K562 treated with DMSO at 1 percent for 4 hours (cell line): ENCODE results near the gene TCEAL1. TPM values are rescaled to one million over a fixed set of nuclear protein-coding genes. Genes with fewer than 3 reads are reported as not detected.

Experiments used
- total RNA-seq: library from RNA; unstranded; fragments of 300-600 nt; gene quantifications from 2 replicates; pipeline ENCODE4 v1.2.3, GENCODE V29; 2022; ENCODE audit not compliant: insufficient read depth

Gene TCEAL1, protein sequence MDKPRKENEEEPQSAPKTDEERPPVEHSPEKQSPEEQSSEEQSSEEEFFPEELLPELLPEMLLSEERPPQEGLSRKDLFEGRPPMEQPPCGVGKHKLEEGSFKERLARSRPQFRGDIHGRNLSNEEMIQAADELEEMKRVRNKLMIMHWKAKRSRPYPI
- total RNA-seq = 1.5 TPM in 1 of 2 replicates, not detected in the other

DNA sequence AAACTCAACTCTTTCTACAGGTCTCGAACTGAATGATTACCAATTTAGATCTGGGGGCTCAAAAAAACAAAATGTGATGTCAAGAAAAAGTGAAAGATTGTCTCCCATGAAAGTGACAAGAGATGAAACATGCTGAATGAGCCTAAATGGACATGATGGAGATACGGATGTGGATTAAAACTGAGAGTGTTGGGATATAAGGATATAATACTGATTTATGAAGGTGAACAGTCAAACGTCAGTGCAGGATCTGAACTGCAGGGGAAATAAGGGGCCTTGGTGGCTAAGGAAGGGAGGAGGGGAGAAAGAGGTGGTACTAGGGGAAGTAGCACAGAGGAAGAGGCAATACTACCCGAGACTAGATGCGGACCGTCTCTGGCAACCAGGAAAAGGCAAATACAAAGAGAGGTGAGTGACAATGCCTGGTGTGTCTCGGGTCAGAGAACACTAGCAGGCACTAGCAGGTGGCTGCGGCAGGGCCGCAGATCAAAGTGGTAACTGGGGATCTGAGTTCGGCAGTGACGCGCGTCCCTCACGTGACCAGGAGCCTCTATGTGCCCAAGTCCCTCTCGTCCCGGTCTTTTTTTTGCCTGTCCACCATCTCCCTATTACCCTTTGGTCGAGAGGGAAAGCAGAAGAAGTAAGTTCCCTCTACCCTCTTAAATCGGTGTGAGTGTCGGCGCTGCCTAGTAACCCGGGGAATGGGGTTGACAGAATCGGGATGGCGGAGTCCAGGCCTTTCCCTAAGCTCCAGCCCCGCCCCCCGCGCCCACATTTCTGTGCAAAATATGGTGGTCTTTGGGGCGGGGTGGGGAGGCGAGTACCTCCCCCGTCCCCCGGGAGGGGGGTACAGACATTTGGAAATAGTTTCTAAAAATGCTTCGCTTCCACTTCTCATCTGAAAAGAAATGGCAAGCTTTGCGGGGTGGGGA lies at the start of gene TCEAL1:
TSS of gene TCEAL1 (plus strand) at position 590 of the 932 bp plus-strand sequence. CDS start 942 bp downstream, outside the sequence.

DNA sequence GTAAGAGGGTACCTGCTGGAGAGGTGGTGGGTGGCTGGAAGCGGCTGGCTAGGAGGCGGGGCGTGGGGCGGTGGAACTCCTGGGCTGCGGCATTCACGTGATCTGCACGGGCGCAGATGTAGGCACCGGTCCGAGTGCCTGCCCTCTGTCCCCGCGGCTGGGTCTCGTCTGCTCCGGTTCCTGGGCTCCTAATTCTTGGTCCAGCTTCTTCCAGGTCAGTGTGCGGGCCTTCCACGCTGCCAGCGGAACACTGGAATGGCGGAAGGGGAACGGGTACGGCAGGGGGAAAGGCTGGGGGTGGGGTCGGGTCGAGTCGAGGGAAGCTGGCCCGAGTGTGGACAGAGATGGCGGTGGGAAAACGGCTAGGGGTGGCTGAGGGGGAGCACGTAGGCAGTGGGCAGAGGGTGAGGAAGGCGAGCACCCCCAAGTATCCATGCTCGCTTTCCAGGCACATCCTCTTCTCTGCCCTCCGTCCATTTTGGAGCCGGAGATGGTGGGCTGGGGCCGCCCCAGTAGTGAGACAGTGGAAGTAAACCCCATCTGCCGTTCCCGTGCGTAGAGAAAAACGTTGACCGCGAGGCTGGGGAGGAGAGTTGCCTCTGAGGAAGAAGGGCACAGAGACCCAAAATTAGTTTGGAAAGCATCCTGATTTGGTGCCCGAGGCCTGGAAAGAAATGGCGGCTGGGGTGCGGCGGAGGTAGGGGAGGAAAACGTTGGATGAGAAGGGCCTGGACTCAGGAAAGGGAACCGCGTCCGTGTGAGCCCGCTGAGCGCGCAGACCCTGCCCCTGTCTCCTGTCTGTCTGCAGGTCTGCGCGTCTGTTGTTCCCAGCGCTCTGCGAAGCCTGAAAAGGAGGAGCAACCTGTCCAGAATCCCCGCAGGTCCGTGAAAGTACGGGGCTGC lies 43.1 kb upstream of the TCEAL1 start, which contains the start of gene TCEAL4:
TSS of gene TCEAL4 (plus strand) at position 105 of the 903 bp plus-strand sequence. CDS start 1,161 bp downstream, outside the sequence.

DNA sequence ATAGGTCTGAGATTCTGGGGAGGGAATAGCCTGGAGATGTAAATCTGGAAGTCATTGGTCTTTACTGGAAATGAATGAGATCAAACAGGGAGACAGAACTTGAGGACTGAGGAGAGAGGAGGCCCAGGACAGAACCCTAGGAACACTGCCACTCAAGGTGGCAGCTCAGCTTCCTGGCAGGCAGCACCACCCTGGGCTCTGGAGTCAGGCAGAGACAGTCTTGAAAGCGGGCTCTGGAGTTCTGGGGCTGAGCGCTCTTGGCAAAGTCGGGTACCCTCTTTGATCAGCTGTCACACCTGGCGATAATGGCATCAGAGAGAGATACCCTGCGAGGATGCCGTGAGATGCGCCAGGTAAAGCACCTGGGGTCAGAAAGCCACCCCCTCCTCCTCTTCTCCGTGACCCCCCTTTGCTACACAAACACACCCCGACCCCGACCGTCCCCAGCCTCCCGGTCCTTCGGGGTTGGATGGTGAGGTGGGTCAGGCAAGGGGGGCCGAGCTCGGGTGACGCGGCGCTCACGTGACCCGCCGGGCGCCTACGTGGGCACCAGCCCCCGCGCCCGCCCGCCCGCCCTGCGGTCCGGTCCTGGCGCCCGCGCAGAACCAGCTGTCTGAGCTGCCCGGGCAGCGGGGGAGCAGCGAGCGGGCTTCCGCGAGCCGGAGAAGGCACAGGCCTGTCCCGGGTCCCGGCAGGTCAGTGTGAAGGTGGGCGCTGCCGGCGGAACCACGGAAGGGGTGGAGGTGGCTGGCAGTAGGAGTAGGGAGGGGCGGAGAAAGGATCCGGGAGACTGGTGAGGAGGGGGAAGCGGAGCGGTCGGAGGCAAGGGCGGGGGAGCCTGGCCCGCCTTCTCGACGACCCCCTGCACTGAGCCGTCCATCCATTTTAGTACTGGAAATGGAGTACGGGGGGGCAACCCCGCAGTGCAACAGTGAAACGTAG lies 21.1 kb upstream of the TCEAL1 start, which contains the start of gene TCEAL3:
TSS of gene TCEAL3 (plus strand) at position 600 of the 942 bp plus-strand sequence. CDS start 1,102 bp downstream, outside the sequence.

Other genes with a start within 250 kb of the TCEAL1 start
- 0.30 and 0.88 TPM in 2 replicates for gene RAB40A, start 109.5 kb upstream of the TCEAL1 start, total RNA-seq
- 6.7 and 6.9 TPM in 2 replicates for gene TCEAL4, start 43.5 kb upstream of the TCEAL1 start, total RNA-seq
- gene TCEAL3, start 21.0 kb upstream of the TCEAL1 start, total RNA-seq = not detected in 2 replicates
- 335 and 405 TPM in 2 replicates for gene MORF4L2, start 57.7 kb downstream of the TCEAL1 start, total RNA-seq
- not detected in 2 replicates for gene TMEM31, start 81.9 kb downstream of the TCEAL1 start, total RNA-seq
- gene PLP1, start 147.9 kb downstream of the TCEAL1 start, total RNA-seq = not detected in 2 replicates
- gene RAB9B, start 203.3 kb downstream of the TCEAL1 start, total RNA-seq = not detected in 2 replicates